ENCODE data around the gene CCL19. TPM values are rescaled to one million over a fixed set of nuclear protein-coding genes. Genes with fewer than 3 reads are reported as not detected.
"Not testable (repeated sequence)": the region's sequence is repeated elsewhere in the genome, so short reads cannot be mapped to it uniquely, and the experiment has no call there.

CCL19 gene
- total RNA-seq, 1 experiment from 2014 or later = not detected

- H3K79me2 ChIP-seq (ENCODE audit: insufficient read depth, low read length) = no peaks in the 10 kb centered on the region
- no peak overlapping the region for H3K27ac ChIP-seq (ENCODE audit: low read depth, low read length)
- H3K9me3 ChIP-seq (ENCODE audit: control insufficient read depth in 1 of 2, insufficient read depth in 1 of 2, low read depth in 1 of 2, low read length in 2 of 2) = no peaks in the 10 kb centered on the region
- H3K4me1 ChIP-seq (ENCODE audit: control insufficient read depth in 1 of 2, insufficient read depth in 2 of 2, low read length in 2 of 2) = no peaks in the 10 kb centered on the region
- no peak overlapping the region for H3K4me3 ChIP-seq (replicated peaks in 1 of 2; ENCODE audit: low read depth in 1 of 2, low read length in 2 of 2)
- POLR2A ChIA-PET = no interaction called here
- TF ChIP-seq MAX (IDR thresholded peaks at IDR 0.05) = no peak
- TF ChIP-seq SIN3A (IDR thresholded peaks at IDR 0.05; ENCODE audit: low read depth) = no peak
- TF ChIP-seq ZNF274 (IDR thresholded peaks at IDR 0.05; ENCODE audit: low read depth, low read length) = no peak
- TF ChIP-seq FOSL1 (IDR thresholded peaks at IDR 0.05; ENCODE audit: low read depth) = no peak
- no peak for TF ChIP-seq POLR2AphosphoS5 (IDR thresholded peaks at IDR 0.05; ENCODE audit: low read depth, low read length)
- TF ChIP-seq POLR2A (IDR thresholded peaks at IDR 0.05; ENCODE audit: borderline replicate concordance, extremely low read depth, insufficient read depth, insufficient read length) = no peak
- TF ChIP-seq EZH2 (IDR thresholded peaks at IDR 0.05) = no peak
- no peak for TF ChIP-seq ZFX (IDR thresholded peaks at IDR 0.05)
- TF ChIP-seq SP1 (IDR thresholded peaks at IDR 0.05; ENCODE audit: low read depth) = no peak
- no peak for TF ChIP-seq SRF (IDR thresholded peaks at IDR 0.05; ENCODE audit: low read depth)
- RAD21 ChIA-PET (ENCODE audit: low non-redundant PET in 1 of 2, low total read pairs in 2 of 2, uncharacterized antibody in 2 of 2, unreplicated experiment in 2 of 2) = no interaction called here
- H3K27me3 ChIP-seq (ENCODE audit: insufficient read depth, low read length) = no peaks in the 10 kb centered on the region
- CTCF ChIA-PET = no interaction called here
- no peak for ATAC-seq
- no peaks in the 10 kb centered on the region for H4K20me1 ChIP-seq (ENCODE audit: insufficient read depth)
- H3K9me2 ChIP-seq (ENCODE audit: insufficient read depth) = no peaks in the 10 kb centered on the region
- intact Hi-C loops (cut with micrococcal nuclease) = no loop called here
- H3K4me2 ChIP-seq (ENCODE audit: low read length) = no peak overlapping the region
- no peak overlapping the region for H2AFZ ChIP-seq (ENCODE audit: low read depth, low read length, poor library complexity, severe bottlenecking)
- no peak for DNase-seq (ENCODE audit: low read depth, low spot score)
- H3K9ac ChIP-seq (ENCODE audit: low read length) = no peak overlapping the region
- H3K36me3 ChIP-seq (ENCODE audit: control insufficient read depth in 1 of 2, insufficient read depth in 2 of 2, low read length in 2 of 2) = no peaks in the 10 kb centered on the region
- no TSS peak for BruUV-seq (replicated peaks)
Measured at GRCh38 chr9:34723141-34723540, 32.1 kb upstream of the CCL19 start.

- H3K36me3 ChIP-seq (ENCODE audit: control insufficient read depth in 1 of 2, insufficient read depth in 2 of 2, low read length in 2 of 2); intact Hi-C loops (cut with micrococcal nuclease); BruUV-seq (replicated peaks); H3K79me2 ChIP-seq (ENCODE audit: insufficient read depth, low read length); ATAC-seq; CTCF ChIA-PET; H3K27ac ChIP-seq (ENCODE audit: low read depth, low read length); H3K9me2 ChIP-seq (ENCODE audit: insufficient read depth); H3K4me2 ChIP-seq (ENCODE audit: low read length); H4K20me1 ChIP-seq (ENCODE audit: insufficient read depth); H3K9ac ChIP-seq (ENCODE audit: low read length); POLR2A ChIA-PET; H3K4me1 ChIP-seq (ENCODE audit: control insufficient read depth in 1 of 2, insufficient read depth in 2 of 2, low read length in 2 of 2); H3K4me3 ChIP-seq (replicated peaks in 1 of 2; ENCODE audit: low read depth in 1 of 2, low read length in 2 of 2); H3K27me3 ChIP-seq (ENCODE audit: insufficient read depth, low read length); H3K9me3 ChIP-seq (ENCODE audit: control insufficient read depth in 1 of 2, insufficient read depth in 1 of 2, low read depth in 1 of 2, low read length in 2 of 2); H2AFZ ChIP-seq (ENCODE audit: low read depth, low read length, poor library complexity, severe bottlenecking); DNase-seq (ENCODE audit: low read depth, low spot score); RAD21 ChIA-PET (ENCODE audit: low non-redundant PET in 1 of 2, low total read pairs in 2 of 2, uncharacterized antibody in 2 of 2, unreplicated experiment in 2 of 2): not testable (repeated sequence)
Measured at GRCh38 chr9:34719769-34720025, 28.6 kb upstream of the CCL19 start.

Data from HCT116 (cell line).